ENCODE results near the gene ADAMTS14. TPM values are rescaled to one million over a fixed set of nuclear protein-coding genes. Genes with fewer than 3 reads are reported as not detected.

The ADAMTS14 gene
- total RNA-seq, 1 experiment from 2014 or later = 2.1 TPM

DNA sequence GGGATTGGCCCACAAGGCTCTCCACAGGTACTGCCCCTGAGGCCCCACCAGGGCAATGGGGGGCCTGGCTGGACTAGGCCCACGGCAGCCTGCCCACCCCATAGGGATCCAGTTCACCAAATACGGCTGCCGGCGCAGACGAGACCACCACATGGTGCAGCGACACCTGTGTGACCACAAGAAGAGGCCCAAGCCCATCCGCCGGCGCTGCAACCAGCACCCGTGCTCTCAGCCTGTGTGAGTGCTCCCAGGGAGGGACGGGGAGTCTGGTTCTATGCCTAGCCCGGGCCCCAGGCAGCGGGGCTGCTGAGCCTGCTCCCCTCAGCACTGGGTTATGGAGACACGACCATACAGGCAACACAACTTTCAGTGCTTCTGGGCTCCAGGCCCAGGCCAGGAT, 79.7 kb downstream of the ADAMTS14 start:
- Mint-ChIP-seq H3K9me3 (no peaks in the 10 kb centered on the region), H3K27me3 (ENCODE audit: low read depth) (no peaks in the 10 kb centered on the region), H3K4me1 (peaks cover 15% of the 10 kb centered on the region), H3K4me3 (no peak overlapping the region), H3K27ac (no peak overlapping the region), H3K36me3 (no peaks in the 10 kb centered on the region)
- POLR2A ChIA-PET = no interaction called here
- ATAC-seq (no peak), DNase-seq (ENCODE audit: low spot score) (no peak)
- TF ChIP-seq RORB (CRISPR knock-in tag; IDR thresholded peaks at IDR 0.05) (no peak), ESRRA (CRISPR knock-in tag; IDR thresholded peaks at IDR 0.05; ENCODE audit: borderline replicate concordance) (no peak), ELF4 (CRISPR knock-in tag; IDR thresholded peaks at IDR 0.05; ENCODE audit: low read depth) (no peak), FOXJ3 (CRISPR knock-in tag; IDR thresholded peaks at IDR 0.05; ENCODE audit: borderline replicate concordance) (no peak), ATF2 (CRISPR knock-in tag; IDR thresholded peaks at IDR 0.05; ENCODE audit: borderline replicate concordance, low read depth) (no peak), JUN (CRISPR knock-in tag; IDR thresholded peaks at IDR 0.05) (no peak), NR1H2 (CRISPR knock-in tag; IDR thresholded peaks at IDR 0.05) (no peak), NFATC4 (CRISPR knock-in tag; IDR thresholded peaks at IDR 0.05) (no peak), HMGXB4 (CRISPR knock-in tag; IDR thresholded peaks at IDR 0.05) (no peak), ZMAT4 (CRISPR knock-in tag; IDR thresholded peaks at IDR 0.05) (no peak), FOXP1 (CRISPR knock-in tag; IDR thresholded peaks at IDR 0.05; ENCODE audit: borderline replicate concordance) (no peak), NR2C2 (CRISPR knock-in tag; IDR thresholded peaks at IDR 0.05) (no peak)
- TF ChIP-seq, protein P1, sequence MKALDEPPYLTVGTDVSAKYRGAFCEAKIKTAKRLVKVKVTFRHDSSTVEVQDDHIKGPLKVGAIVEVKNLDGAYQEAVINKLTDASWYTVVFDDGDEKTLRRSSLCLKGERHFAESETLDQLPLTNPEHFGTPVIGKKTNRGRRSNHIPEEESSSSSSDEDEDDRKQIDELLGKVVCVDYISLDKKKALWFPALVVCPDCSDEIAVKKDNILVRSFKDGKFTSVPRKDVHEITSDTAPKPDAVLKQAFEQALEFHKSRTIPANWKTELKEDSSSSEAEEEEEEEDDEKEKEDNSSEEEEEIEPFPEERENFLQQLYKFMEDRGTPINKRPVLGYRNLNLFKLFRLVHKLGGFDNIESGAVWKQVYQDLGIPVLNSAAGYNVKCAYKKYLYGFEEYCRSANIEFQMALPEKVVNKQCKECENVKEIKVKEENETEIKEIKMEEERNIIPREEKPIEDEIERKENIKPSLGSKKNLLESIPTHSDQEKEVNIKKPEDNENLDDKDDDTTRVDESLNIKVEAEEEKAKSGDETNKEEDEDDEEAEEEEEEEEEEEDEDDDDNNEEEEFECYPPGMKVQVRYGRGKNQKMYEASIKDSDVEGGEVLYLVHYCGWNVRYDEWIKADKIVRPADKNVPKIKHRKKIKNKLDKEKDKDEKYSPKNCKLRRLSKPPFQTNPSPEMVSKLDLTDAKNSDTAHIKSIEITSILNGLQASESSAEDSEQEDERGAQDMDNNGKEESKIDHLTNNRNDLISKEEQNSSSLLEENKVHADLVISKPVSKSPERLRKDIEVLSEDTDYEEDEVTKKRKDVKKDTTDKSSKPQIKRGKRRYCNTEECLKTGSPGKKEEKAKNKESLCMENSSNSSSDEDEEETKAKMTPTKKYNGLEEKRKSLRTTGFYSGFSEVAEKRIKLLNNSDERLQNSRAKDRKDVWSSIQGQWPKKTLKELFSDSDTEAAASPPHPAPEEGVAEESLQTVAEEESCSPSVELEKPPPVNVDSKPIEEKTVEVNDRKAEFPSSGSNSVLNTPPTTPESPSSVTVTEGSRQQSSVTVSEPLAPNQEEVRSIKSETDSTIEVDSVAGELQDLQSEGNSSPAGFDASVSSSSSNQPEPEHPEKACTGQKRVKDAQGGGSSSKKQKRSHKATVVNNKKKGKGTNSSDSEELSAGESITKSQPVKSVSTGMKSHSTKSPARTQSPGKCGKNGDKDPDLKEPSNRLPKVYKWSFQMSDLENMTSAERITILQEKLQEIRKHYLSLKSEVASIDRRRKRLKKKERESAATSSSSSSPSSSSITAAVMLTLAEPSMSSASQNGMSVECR (CRISPR knock-in tag; IDR thresholded peaks at IDR 0.05; ENCODE audit: borderline replicate concordance) = no peak
- CTCF ChIA-PET = no interaction called here

GRCh38 chr10:70752571-70752970, 80.3 kb downstream of the ADAMTS14 start:
- no peak for ATAC-seq
- ChIA-PET CTCF (no interaction called here), POLR2A (no interaction called here)
- no peaks in the 10 kb centered on the region for H3K36me3 Mint-ChIP-seq
- no peaks in the 10 kb centered on the region for H3K27me3 Mint-ChIP-seq (ENCODE audit: low read depth)
- H3K4me1 Mint-ChIP-seq = peaks cover 15% of the 10 kb centered on the region
- H3K27ac Mint-ChIP-seq = no peak overlapping the region
- no peak overlapping the region for H3K4me3 Mint-ChIP-seq
- no peaks in the 10 kb centered on the region for H3K9me3 Mint-ChIP-seq
- TF ChIP-seq ZNF425 (CRISPR knock-in tag; conservative IDR thresholded peaks at IDR 0.05) = no peak
- no peak for DNase-seq (ENCODE audit: low spot score)

All from WTC11 (cell line).